RWPE2 (cell line): ENCODE measurements around the gene MICU2.

Source experiments
- ATAC-seq: fragments of 200-7000 bp; cut with Tn5 transposase; 3 replicates; pipeline ENCODE4 v1.9.1; 2021; ENCODE audit warnings: low read depth
- DNase-seq: peaks from one replicate; pipeline ENCODE4 v3.0.0-alpha.2; 2020; ENCODE audit warnings: low spot score
- H3K27ac ChIP-seq: fragments of 450-650 bp; 2 replicates; pipeline ENCODE4 v1.5.1; 2017; ENCODE audit warnings: mild to moderate bottlenecking; ENCODE audit not compliant: poor library complexity, severe bottlenecking
- H3K27me3 ChIP-seq: fragments of 250-450 bp; sonication (Bioruptor Pico); 2 replicates; pipeline ENCODE4 v1.5.1; 2021; ENCODE audit warnings: mild to moderate bottlenecking, moderate library complexity; ENCODE audit not compliant: insufficient read depth, poor library complexity, severe bottlenecking
- H3K36me3 ChIP-seq: fragments of 250-450 bp; sonication (Bioruptor Pico); 2 replicates; pipeline ENCODE4 v1.5.1; 2020; ENCODE audit warnings: low read depth, mild to moderate bottlenecking, moderate library complexity
- H3K4me1 ChIP-seq: fragments of 250-450 bp; sonication (Bioruptor Pico); 2 replicates; pipeline ENCODE4 v1.5.1; 2021; ENCODE audit warnings: mild to moderate bottlenecking, moderate library complexity; ENCODE audit not compliant: insufficient read depth, poor library complexity, severe bottlenecking
- H3K4me3 ChIP-seq: fragments of 250-450 bp; sonication (Bioruptor Pico); 2 replicates; pipeline ENCODE4 v1.5.1; 2021; ENCODE audit warnings: mild to moderate bottlenecking, moderate library complexity; ENCODE audit not compliant: severe bottlenecking
- H3K9me3 ChIP-seq: fragments of 250-450 bp; sonication (Bioruptor Pico); 2 replicates; pipeline ENCODE4 v1.5.1; 2021; ENCODE audit warnings: mild to moderate bottlenecking, moderate library complexity; ENCODE audit not compliant: severe bottlenecking
- TF ChIP-seq, protein P1 (sequence below): fragments of 450-650 bp; IDR thresholded peaks from one replicate; pipeline ENCODE4 v1.5.1; 2017; ENCODE audit warnings: mild to moderate bottlenecking, moderate library complexity; ENCODE audit not compliant: poor library complexity, severe bottlenecking

Gene MICU2

DNA sequence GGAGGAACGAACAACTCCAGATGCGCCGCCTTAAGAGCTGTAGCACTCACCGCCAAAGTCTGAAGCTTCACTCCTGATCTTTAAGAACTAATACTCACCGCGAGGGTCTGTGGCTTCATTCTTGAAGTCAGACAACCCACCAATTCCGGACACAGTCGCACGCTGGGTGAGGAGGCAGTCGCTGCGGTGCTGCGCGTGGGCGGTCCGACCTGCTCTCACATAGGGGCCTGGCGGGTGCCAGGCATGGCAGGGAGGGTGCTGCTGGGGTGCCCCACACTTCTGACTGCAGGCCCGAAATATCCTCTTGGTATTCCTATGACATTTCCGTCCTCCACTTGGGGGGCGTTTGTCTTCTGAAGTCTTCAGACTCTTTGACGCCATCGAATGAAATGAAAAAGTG is 7.4 kb upstream of the MICU2 start:
- no peak overlapping the region for H3K27ac ChIP-seq
- TF ChIP-seq, protein P1, sequence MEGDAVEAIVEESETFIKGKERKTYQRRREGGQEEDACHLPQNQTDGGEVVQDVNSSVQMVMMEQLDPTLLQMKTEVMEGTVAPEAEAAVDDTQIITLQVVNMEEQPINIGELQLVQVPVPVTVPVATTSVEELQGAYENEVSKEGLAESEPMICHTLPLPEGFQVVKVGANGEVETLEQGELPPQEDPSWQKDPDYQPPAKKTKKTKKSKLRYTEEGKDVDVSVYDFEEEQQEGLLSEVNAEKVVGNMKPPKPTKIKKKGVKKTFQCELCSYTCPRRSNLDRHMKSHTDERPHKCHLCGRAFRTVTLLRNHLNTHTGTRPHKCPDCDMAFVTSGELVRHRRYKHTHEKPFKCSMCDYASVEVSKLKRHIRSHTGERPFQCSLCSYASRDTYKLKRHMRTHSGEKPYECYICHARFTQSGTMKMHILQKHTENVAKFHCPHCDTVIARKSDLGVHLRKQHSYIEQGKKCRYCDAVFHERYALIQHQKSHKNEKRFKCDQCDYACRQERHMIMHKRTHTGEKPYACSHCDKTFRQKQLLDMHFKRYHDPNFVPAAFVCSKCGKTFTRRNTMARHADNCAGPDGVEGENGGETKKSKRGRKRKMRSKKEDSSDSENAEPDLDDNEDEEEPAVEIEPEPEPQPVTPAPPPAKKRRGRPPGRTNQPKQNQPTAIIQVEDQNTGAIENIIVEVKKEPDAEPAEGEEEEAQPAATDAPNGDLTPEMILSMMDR: no peak
- H3K36me3 ChIP-seq: no peaks in the 10 kb centered on the region
- H3K9me3 ChIP-seq: no peaks in the 10 kb centered on the region
- ATAC-seq: no peak
- H3K4me3 ChIP-seq: no peak overlapping the region
- no peak for DNase-seq
- H3K4me1 ChIP-seq: peaks cover under 1% of the 10 kb centered on the region
- H3K27me3 ChIP-seq: no peaks in the 10 kb centered on the region

DNA sequence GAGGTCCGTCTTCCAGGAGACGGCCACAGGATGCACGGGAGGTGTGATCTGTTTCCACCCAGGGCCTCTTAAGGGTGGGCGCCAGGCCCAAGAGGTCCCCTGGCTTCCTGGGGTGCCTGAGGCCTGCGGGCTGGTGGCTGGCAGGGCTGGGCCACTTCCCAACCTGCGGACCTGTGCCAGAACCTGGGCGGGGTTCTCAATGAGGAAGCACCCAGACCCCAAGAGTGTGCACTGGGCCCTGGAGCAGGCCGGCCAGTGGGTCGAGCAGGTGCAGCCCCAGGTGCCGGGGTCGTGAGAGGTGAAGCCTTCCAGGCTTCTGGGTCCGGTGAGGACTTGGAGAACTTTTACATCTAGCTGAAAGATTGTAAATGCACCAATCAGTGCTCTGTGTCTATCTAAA is 6.7 kb upstream of the MICU2 start:
- Histone ChIP-seq H3K27ac (no peak overlapping the region), H3K4me3 (no peak overlapping the region), H3K4me1 (no peaks in the 10 kb centered on the region), H3K9me3 (no peaks in the 10 kb centered on the region), H3K27me3 (no peaks in the 10 kb centered on the region), H3K36me3 (no peaks in the 10 kb centered on the region)
- TF ChIP-seq, protein P1: no peak
- DNase-seq: no peak
- ATAC-seq: no peak

DNA sequence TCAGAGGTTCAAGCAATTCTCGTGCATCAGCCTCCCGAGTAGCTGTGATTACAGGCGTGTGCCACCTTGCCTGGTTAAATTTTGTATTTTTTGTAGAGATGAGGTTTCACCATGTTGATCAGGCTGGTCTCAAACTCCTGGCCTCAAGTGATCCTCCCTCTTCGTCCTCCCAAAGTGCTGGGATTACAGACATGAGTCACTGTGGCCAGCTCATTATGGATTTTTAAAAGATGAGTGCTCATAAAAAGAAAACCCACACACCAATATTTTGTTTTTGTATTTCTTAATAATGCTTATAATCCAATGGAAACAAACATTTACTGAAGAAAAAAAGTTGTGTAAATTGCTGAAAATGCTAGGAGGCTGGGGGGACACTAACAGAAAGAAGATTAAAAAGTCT is 5.0 kb upstream of the MICU2 start:
- TF ChIP-seq, protein P1: no peak

DNA sequence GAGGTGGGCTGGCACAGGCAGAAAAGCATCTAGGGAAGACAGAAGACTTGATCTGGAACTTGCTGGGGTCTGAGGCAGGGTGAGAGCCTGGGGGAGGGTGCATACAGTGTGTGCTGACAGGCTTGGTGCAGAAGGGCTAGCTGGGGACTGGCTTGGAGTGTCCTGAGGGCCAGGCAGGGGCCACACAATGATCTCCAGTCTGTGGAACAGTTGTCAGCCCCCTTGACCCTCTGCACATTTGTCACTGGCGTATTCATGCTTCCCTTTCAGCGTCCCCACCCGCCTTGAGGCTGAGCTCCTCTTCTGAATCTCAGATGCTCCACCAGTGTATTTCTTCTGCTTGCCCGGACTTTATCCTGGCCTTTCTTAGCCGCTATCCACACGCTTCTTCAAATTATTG is 2.8 kb upstream of the MICU2 start:
- TF ChIP-seq, protein P1: no peak
- Histone ChIP-seq H3K4me1 (no peaks in the 10 kb centered on the region), H3K27me3 (no peaks in the 10 kb centered on the region), H3K27ac (no peak overlapping the region), H3K9me3 (no peaks in the 10 kb centered on the region), H3K36me3 (no peaks in the 10 kb centered on the region), H3K4me3 (no peak overlapping the region)
- ATAC-seq (no peak), DNase-seq (no peak)

More for the DNA sequence above, 5.0 kb upstream of the MICU2 start:
- Histone ChIP-seq H3K4me3 (no peak overlapping the region), H3K36me3 (no peaks in the 10 kb centered on the region), H3K4me1 (no peaks in the 10 kb centered on the region), H3K27ac (no peak overlapping the region), H3K9me3 (no peaks in the 10 kb centered on the region), H3K27me3 (no peaks in the 10 kb centered on the region)
- no peak for DNase-seq
- ATAC-seq: no peak

DNA sequence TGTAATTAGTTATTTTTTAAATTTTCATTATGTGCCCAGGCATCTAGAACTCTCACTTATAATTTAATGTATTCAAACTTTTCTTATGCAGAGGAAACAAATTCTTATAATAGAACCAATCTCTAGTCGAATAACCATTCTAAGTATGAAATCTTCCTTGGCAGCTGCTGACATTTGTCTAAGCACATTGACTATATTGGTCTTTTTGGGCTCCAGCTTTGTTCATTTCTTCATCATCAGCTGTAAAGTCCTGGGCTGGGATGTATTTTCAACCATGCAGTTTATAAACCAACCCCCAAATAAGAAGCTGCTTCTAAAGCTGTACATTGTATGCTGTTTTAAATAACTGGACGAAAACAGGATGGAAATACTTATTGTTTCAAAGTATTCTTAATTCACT is 2.3 kb upstream of the MICU2 start:
- Histone ChIP-seq H3K36me3 (no peaks in the 10 kb centered on the region), H3K27me3 (no peaks in the 10 kb centered on the region), H3K9me3 (no peaks in the 10 kb centered on the region), H3K4me1 (no peaks in the 10 kb centered on the region), H3K4me3 (no peak overlapping the region), H3K27ac (no peak overlapping the region)
- no peak for ATAC-seq
- DNase-seq: no peak
- TF ChIP-seq, protein P1: no peak
